ENCODE results near the gene SEMA3F.

Gene SEMA3F

DNA sequence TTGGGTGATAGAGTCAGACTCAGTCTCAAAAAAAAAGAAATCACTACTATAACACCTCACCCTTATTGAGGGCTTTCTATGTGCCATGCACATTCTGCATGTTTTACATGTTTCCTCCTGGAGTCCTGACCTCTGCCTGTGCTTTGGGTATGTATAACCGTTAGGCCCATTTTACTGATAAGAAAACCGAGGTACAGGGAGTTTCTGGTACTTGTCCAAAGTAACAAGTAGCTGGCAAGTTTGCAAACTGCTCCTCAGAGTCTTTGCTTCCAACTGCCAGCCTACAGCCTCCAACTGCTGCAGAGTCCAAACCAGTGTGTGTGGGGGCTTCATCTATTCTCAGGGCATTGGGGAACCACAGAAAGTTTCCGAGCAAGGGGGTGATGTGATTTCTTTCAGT, 77.2 kb downstream of the SEMA3F start:
- DNase-seq (ENCODE audit: low read depth in 2 of 2): no peak

DNA sequence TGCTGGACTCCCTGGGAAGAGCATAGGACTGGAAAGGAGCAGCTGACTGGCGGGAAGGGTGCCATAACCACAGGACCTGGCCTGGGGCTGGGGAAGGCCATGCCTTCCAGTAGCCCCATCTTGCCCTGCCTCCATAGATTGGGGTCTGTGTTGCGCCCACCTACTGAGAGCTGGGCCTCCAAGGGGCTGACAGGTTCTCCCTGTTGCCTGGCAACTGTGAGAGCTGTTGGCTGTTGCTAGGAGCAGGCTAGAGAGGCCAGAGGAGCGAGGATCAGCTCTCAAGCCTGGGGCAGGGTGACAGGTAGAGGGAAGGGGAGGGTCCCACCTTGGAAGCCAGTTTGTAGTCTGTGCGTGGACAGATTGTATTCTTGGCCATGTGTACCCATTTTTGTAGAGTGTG, 78.1 kb downstream of the SEMA3F start:
- DNase-seq (ENCODE audit: low read depth in 2 of 2): no peak

DNA sequence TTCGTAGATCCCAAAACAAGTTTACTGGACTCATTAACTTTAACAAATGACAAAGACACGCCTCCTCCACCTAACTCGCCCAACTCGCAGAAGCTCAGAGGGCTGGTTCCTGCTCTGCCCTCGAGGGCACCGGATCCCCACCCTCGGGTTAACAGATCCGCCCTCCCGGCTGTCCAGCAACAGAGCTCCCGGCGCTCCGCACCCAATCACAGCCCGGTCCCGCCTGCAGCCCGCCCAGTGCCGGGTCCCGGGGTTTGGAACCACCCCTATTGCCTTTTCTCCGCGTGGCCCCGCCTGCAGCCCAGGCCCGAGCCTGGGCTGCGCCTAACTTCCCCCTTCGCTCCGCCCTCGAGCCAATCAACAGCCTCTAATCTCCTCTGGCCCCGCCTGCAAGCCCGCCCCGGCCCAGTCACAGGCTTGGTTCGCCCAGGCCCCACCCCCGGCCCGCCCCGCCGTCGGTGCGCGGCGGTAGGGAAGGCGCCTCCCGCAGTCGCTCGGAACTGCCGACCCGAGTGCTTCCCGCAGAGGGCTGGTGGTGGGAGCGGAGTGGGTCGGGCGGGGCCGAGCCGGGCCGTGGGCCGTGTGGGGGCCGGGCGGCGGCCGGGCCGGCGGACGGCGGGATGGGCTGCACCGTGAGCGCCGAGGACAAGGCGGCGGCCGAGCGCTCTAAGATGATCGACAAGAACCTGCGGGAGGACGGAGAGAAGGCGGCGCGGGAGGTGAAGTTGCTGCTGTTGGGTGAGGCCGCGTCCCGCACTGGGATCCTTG, 80.8 kb downstream of the SEMA3F start, which contains the start of gene GNAI2:
TSS of gene GNAI2 (plus strand) at position 489 of the 768 bp plus-strand sequence. CDS start at position 621, 132 bp downstream.
- DNase-seq (ENCODE audit: low read depth in 2 of 2): peak; percentile 95 to 96

GRCh38 chr3:50236484-50237132, 81.5 kb downstream of the SEMA3F start:
- DNase-seq (ENCODE audit: low read depth in 2 of 2): no peak

DNA sequence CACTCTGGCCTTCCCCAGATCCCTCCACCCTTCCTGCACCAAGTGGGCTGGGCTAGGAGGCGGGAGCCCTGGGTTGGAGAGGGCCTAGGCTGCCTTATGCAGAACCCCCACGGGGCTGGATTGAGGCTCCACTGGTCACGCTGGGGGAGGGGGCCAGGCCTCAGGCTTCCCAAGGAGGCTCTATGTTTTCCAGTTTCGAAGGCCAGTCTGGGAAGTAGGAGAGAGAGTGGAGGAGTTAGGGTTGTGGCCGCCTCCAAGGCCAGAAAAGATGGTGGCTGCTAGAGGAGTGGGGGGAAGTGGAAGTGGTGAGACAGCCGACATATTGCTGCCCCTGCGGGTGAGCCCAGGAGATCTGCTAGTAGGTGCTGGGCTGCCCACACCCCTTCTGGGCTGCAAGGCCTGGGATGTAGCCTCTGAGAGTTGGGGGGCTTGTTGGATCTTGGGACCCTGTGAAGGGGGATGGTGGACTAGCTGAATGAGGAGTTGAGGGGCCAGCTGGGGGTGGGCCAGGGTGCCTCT, 82.1 kb downstream of the SEMA3F start:
- no peak for DNase-seq (ENCODE audit: low read depth in 2 of 2)

- DNase-seq (ENCODE audit: low read depth in 2 of 2): peak in 1 of 2 experiments; percentile 48
Observed at GRCh38 chr3:50237754-50238548, 82.8 kb downstream of the SEMA3F start.

DNA sequence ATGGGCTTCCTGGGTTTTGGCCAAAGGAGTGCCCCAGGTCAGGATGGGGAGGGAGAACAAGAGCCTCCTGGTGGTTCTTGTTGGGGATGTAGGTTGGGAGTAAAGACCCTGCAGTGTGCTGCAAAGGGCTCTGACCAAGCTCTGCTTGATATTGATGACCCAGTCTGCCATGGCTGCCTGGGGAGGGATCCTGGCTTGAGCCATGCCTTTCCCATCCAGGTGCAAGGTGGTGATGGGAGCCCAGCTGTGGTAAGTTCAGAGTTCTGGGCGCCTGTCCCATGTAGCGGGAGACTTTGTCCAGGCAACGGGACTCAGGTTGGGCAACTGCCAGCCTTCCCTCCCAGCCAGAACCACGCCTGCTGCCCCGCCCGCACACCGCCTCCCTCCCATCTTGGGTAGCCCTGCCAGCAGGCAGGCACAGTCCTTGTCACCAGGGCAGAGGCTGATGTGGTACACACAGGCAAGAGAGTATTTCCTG, 83.5 kb downstream of the SEMA3F start:
- no peak for DNase-seq (ENCODE audit: low read depth in 2 of 2)

Measured in fibroblast of skin of left quadriceps (primary cell).